ENCODE results near the gene DDX43. TPM values are rescaled to one million over a fixed set of nuclear protein-coding genes. Genes with fewer than 3 reads are reported as not detected.
"Not testable (repeated sequence)": the region's sequence is repeated elsewhere in the genome, so short reads cannot be mapped to it uniquely, and the experiment has no call there.

DDX43 gene
- total RNA-seq, 4 donors from 2014 or later: 0.89 to 2.3 (median 1.6) TPM

DNA sequence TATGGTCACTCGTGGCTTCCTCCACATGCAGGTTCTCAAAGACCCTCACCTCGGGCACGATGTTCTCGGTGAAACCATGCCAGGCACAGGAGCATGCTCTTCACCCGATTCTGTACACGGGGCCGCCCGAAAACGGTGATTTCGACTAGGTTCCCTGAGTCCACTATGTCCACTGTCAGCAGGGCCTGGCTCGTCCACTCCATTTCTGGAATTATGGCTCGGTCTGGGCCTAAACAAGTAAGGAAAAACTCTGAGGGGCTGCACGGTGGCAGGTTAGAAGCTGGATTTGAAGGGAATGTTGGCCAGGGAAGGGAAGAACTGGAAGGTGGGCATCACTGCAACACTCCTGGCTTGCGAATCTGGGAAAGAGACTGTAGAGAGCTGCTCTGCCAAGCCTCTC is 25.5 kb upstream of the DDX43 start:
- H3K4me3 ChIP-seq (ENCODE audit: low read depth, poor library complexity, severe bottlenecking): no peak overlapping the region
- TF ChIP-seq POLR2A (IDR thresholded peaks at IDR 0.05): no peak
- TF ChIP-seq, protein P1, sequence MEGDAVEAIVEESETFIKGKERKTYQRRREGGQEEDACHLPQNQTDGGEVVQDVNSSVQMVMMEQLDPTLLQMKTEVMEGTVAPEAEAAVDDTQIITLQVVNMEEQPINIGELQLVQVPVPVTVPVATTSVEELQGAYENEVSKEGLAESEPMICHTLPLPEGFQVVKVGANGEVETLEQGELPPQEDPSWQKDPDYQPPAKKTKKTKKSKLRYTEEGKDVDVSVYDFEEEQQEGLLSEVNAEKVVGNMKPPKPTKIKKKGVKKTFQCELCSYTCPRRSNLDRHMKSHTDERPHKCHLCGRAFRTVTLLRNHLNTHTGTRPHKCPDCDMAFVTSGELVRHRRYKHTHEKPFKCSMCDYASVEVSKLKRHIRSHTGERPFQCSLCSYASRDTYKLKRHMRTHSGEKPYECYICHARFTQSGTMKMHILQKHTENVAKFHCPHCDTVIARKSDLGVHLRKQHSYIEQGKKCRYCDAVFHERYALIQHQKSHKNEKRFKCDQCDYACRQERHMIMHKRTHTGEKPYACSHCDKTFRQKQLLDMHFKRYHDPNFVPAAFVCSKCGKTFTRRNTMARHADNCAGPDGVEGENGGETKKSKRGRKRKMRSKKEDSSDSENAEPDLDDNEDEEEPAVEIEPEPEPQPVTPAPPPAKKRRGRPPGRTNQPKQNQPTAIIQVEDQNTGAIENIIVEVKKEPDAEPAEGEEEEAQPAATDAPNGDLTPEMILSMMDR (IDR thresholded peaks at IDR 0.05): no peak
- DNase-seq (ENCODE audit: low spot score in 2 of 2): no peak
- intact Hi-C loops (cut with DNase I; ENCODE audit: low total_unique reads): no loop called here
- WGBS, 2 donors: 91% methylated on average over 14 of the region's 14 CpGs

DNA sequence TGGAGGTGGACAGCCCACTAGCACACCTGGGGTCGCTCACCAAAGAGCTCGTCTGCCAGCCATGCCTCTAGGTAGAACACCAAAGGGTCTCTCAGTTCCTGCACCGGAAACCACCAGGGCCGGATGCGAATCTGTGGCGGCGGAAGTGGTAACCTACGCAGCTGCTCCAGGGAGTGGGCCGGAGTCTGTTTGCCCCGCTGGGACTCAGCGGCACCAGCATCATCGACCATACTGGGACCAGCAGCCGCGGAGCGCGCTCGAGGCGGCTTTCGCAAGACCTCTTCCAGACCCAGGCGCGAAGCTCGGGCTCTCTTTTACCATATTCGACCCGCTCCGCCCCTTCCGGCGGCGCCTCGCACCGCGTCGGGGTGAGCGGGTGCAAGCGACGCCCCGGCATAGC is 25.1 kb upstream of the DDX43 start, which contains the start of gene OOEP:
OOEP (minus strand) TSS at position 335 of the 400 bp plus-strand sequence; CDS start at position 230, 105 bp downstream.
- H3K4me3 ChIP-seq (ENCODE audit: low read depth, poor library complexity, severe bottlenecking): no peak within 1 kb of the TSS
- WGBS, 2 donors: 96 to 98% methylated on average over 36 of the region's 36 CpGs
- DNase-seq (ENCODE audit: low spot score in 2 of 2): no peak
- intact Hi-C loops (cut with DNase I; ENCODE audit: low total_unique reads): no loop called here
- TF ChIP-seq POLR2A (IDR thresholded peaks at IDR 0.05): no peak
- TF ChIP-seq, protein P1 (IDR thresholded peaks at IDR 0.05): no peak

DNA sequence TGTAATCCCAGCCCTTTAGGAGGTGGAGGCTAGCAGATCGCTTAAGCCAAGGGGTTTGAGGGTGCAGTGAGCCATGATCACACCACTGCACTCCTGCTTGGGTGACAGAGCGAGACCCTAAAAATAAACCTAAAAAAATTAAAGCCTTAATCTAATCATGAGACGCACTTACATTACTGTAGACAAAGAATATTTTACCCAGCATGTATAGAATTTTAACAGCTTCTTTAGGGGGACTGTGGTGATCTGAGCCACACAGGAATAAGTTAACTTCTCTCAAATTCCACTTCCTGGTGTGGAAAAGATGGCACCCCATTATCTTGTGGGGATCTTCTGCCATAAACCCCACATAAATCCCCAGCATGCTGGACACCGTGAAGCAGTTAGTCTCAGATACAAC is 22.6 kb upstream of the DDX43 start:
- 95 to 96% methylated on average over 4 of the region's 4 CpGs for whole genome bisulfite sequencing, 2 donors
- H3K4me3 ChIP-seq (ENCODE audit: low read depth, poor library complexity, severe bottlenecking): no peak overlapping the region
- intact Hi-C loops (cut with DNase I; ENCODE audit: low total_unique reads): no loop called here
- DNase-seq (ENCODE audit: low spot score in 2 of 2): no peak
- TF ChIP-seq, protein P1 (IDR thresholded peaks at IDR 0.05): no peak
- TF ChIP-seq POLR2A (IDR thresholded peaks at IDR 0.05): no peak

DNA sequence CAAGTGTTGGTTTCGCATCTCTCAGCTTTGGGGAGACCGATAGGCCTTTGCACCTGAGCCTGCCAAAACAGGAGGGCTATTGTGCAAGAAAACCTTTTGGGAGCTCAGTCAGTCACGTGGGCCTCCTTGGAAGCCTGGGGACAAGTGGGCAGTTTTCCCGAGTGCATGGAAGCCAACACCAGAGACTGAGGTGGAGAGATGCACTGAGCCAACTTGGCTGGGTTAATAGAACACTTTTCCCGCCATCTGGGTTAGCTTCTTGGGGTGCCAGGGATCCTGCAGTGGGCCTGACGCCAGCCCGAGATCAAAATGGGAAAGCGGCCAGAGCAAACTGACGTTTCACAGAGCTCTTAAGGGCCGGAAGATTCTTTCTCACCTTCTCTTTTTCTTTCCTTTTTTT is 22.1 kb upstream of the DDX43 start:
- H3K4me3 ChIP-seq (ENCODE audit: low read depth, poor library complexity, severe bottlenecking): no peak overlapping the region
- intact Hi-C loops (cut with DNase I; ENCODE audit: low total_unique reads): no loop called here
- no peak for DNase-seq (ENCODE audit: low spot score in 2 of 2)
- TF ChIP-seq POLR2A (IDR thresholded peaks at IDR 0.05): no peak
- TF ChIP-seq, protein P1 (IDR thresholded peaks at IDR 0.05): no peak
- WGBS, 2 donors: 66% methylated on average over 10 of the region's 10 CpGs

DNA sequence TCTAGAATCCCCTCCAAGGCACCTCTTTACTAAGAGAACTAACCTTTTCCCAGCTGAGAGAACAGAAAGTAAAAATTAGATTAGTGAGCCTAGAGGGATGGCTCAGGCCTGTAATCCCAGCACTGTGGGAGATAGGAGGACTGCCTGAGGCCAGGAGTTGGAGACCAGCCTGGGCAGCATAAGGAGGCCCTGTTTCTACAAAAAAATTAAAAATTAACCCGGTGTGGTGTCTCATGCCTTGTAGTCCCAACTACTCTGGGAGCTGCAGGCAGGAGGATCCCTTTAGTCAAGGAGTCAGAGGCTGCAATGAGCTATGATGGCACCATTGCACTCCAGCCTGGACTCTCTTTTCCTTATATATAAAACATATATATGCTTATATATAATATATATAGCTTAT is 19.4 kb upstream of the DDX43 start:
- H3K4me3 ChIP-seq (ENCODE audit: low read depth, poor library complexity, severe bottlenecking): no peak overlapping the region
- WGBS, 2 donors: 74 to 80% methylated on average over 1 of the region's 1 CpG
- DNase-seq (ENCODE audit: low spot score in 2 of 2): no peak
- no peak for TF ChIP-seq POLR2A (IDR thresholded peaks at IDR 0.05)
- TF ChIP-seq, protein P1 (IDR thresholded peaks at IDR 0.05): no peak
- intact Hi-C loops (cut with DNase I; ENCODE audit: low total_unique reads): no loop called here

DNA sequence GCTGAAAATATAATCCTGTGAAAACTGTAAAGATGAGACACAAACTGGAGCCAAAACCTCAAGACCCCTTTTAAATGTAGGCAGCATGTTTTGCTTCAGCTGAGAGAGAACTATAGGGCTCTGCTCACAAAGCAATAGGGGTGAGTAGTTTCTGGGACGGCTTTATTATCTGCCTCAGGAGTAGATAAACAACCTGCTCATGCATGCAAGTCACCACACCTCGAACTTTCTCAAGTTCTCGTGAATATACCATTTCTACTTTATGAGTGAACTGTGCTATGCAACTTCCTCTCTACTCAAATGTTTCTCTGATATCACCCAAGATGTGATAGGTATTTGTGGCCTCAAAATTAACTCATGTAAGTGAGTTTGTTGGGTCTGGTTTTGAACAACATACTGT is 17.4 kb upstream of the DDX43 start:
- TF ChIP-seq POLR2A (IDR thresholded peaks at IDR 0.05): no peak
- TF ChIP-seq, protein P1 (IDR thresholded peaks at IDR 0.05): no peak

DNA sequence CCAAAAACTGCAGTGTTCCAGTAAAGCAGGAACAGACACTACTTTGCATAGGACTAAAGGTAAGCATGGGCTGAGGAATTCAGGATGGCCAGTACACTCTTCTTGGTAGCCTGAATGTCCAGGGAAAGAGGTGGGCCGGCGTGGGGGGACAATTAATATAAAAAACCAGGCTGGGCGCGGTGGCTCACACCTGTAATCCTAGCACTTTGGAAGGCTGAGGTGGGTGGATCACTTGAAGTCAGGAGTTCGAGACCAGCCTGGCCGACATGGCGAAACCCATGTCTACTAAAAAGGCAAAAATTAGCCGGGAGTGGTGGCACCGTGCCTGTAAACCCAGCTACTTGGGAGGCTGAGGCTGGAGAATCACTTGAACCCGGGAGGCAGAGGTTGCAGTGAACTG is 13.1 kb upstream of the DDX43 start:
- intact Hi-C loops (cut with DNase I; ENCODE audit: low total_unique reads); H3K4me3 ChIP-seq (ENCODE audit: low read depth, poor library complexity, severe bottlenecking); DNase-seq (ENCODE audit: low spot score in 2 of 2): not testable (repeated sequence)
- whole genome bisulfite sequencing, 2 donors: 94 to 95% methylated on average over 10 of the region's 10 CpGs

More for the DNA sequence above, 17.4 kb upstream of the DDX43 start:
- no peak for DNase-seq (ENCODE audit: low spot score in 2 of 2)
- intact Hi-C loops (cut with DNase I; ENCODE audit: low total_unique reads): no loop called here
- 35 to 42% methylated on average over 3 of the region's 3 CpGs for WGBS, 2 donors
- no peak overlapping the region for H3K4me3 ChIP-seq (ENCODE audit: low read depth, poor library complexity, severe bottlenecking)

Data from lower leg skin (tissue), 4 donors.